Ammon's horn (tissue), 1 donor: ENCODE data around the gene FRMD3.

Experiments
- DNase-seq: peaks from one replicate; pipeline ENCODE4 v3.0.0-alpha.2; 2016; ENCODE audit warnings: low spot score

The FRMD3 gene

DNA sequence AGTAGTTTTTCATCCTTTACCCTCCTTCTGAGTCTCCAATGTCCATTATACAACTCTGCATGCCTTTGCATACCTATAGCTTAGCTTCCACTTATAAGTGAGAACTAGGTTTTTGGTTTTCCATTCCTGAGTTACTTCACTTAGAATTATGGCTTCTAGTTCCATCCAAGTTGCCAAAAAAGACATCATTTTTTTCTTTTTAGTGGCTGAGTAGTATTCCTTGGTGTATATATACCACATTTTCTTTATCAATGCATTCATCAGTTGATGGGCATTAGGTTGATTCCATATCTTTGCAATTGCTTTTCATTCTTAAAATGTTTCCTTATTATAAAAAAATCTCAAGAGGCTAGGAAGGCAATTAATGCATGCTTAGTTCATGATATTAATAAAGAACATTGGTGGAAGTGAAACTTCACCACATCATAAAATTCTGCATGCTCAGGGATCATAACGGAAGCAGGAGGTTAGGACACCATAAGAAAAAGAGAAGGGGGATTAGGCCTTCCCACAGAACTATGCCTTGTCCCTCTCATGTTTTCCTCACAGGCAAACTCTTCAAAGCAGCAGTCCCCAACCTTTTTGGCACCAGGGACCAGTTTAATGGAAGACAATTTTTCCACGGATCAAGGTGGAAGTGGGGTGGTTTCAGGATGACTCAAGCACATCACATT, 105.2 kb downstream of the FRMD3 start:
- DNase-seq = no peak

DNA sequence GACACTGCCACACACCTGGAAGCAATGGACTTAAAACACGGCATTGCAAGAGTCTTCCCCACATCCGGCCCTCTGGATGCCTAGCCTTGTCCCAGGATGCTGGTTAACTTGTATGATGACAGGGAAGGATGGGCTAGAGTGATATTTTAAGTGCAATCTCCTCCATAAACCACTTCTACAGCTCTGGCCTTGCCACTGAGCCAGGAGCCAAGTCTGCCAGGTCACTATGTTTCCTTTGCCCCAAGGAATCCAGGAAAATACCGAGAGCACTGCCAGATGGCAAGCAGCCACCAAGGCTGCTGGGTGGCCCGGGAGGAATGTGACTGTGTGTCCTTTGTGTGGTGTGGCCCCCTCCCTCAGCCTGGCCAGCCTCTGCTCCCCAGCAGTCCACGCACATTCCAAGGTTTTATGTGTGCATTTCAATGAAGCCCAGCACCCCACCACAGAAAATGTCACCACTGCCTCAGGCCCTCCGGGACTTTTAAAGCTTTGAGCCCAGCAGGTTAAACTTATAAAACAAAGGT, 106.0 kb downstream of the FRMD3 start:
- DNase-seq = peak; percentile 60

DNA sequence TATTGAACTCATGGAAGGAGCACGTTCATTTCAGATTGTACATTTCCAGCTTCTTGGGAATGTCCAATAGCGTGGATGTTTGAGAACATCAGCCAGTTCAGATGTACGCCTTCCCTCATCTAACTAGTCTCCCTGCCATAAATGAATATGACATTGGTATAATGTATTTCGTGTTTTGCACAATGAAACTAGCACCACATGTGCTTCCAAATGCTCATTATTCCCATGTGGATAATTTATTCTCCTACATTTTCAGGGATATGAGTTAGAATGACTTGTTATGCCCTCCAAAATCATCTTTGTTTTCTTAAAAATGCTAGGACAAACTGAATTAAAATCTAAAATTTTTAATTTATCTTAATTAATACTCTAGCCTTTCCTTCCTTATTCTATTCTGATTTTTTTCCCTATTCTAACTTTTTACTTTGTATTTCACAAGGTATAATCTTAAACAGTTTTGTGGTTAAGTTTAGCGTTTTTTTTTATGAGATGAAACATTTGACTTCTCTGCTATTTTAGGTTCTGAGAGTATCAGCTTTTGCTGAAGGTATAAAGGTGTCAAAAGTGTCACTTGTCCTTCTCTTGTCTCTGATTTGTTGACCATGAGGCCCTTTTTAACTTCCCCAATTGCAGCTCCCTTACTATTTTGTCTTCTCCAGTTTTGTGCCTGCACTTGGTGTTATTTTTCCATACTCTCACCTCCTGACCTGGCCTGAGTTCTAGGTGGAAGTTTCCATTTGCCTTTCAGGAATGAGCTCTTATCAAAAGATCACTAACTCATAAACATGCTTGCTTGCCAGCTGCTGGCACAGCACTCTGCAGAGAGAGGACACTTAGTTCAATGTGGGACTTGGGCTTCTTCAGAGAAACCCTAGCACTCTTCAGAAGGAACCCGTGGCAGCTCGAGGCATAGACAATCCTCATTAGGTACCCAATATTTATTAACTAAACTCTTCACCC, 106.8 kb downstream of the FRMD3 start:
- DNase-seq = no peak

DNA sequence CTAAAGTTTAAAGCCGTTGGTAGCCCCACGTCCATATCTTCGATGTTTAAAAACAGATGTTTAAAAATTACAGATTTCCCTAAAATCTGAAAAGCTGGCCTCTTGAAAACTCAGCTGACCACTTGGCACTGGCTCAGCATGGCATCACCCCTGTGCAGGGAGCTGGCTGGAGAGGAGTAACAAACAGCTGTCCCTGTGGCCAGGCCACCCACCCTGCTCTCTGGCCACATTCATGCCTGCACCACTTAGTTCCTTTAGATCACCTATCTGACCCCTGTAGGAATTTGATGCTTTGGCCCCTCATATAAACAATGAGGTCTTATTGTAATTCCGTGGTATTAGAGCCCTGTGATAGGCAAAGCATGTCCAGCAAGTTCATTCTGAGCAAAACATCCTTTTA, 107.5 kb downstream of the FRMD3 start:
- no peak for DNase-seq

DNA sequence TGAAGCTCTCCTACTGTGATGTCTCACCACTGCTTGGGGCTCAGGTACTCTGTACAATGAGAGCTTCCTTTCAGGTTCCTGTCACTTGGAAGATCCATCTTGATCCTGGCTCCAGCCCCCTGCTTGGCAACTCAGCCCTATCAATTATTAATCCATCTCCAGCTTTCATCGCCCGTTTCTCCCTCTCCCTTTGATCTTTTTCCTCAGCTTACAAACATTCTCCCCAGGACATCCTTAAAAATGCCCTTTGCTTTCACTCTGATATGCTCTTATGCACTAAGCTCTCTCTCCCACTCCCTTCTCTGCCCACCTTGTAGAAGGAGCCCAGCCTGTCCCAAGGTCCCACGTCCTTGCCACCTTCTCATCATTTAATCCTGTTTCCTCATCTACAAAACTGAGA, 109.0 kb downstream of the FRMD3 start:
- no peak for DNase-seq

DNA sequence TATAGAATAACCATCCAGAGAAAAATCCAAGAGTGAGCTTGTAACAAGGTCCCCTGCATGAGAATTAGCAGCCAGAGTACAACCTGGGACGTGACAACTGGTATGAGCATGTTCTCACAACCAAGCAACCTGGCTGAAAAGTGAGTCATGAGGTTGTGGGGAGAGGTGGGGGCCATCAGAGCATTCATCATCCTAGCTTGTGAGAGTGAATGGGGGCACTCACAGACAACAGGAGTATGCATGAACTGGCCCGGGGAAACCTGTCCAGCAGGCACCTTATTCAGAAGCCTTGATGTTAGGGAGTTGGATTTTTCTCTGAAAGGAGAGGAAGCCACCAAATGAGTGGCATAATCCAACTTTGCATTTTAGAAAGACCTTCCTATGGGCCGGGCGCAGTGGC, 113.0 kb downstream of the FRMD3 start:
- DNase-seq = no peak

DNA sequence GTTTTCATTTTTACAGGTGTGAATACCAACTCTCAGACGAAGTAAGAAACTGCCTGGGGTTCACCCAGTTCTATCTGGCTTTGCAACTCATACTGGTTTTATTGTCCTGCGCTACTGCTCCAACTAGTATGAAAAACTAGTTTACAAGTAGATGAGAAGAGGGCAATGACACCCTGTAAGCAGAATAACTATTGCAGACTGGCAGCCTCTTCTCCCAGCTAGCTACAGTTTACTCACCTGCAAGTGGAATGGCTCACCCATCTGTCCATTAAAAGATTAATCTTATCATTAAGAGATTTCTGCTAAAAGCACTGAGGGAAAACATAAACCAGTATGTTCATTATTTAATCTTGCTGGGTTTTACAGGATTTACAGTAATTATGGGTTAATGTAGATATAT, 113.4 kb downstream of the FRMD3 start:
- DNase-seq = no peak

DNA sequence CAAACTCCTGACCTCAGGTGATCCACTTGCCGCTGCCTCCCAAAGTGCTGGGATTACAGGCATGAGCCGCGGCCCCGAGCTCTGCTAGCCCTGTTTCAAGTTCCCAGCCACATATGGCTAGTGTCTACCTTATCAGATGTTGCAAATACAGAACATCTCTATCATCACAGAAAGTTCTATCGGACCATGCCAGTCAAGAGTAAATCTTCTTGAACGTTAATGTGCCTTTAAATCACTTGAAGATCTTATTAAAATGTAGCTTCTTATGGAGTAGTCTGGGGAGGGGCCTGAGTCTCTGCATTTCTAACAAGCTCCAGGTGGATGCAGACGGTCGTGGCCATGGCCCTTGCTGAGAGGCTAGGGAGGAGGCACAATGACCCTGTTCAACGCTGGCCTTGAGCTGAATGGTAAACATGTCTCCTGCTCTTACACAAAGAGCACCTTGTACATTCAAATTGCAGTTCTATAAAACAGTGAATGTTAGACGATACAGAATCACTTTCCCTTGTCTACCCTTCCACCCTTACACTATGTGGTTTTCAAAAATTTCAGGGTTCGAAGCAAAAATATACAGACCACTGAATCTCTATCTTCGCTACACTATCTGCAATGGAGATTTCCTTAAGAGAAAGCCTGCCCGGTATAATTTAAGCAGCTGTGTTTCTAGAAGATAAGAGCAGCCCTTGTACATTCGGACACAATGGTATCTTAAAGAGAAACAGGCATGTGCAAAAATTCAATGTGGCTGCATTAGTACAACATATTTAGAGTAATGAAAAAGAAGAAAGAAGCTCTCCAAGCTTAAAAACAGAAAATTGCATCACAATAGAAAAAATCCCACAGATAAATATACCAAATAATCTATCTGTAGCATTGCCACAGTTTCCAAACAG, 114.1 kb downstream of the FRMD3 start:
- DNase-seq = no peak

DNA sequence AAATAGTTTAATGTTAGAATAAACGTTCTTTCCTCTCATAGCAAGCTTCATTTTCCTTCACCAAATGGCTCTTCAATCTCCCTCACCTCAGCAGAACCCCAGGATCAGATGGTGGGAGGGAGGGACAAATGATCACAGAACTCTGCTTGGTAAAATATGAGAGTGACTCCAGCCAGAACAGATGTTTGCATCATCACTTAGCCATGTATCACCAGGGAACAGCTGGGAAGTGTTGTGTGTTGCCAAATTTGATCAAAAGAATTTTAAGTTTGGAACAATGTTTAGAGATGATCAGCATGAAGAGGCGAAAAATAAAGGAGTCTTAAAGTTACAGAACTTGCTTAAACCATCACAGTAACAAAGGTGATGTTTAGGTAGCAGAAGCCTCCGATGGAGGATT, 115.7 kb downstream of the FRMD3 start:
- no peak for DNase-seq

DNA sequence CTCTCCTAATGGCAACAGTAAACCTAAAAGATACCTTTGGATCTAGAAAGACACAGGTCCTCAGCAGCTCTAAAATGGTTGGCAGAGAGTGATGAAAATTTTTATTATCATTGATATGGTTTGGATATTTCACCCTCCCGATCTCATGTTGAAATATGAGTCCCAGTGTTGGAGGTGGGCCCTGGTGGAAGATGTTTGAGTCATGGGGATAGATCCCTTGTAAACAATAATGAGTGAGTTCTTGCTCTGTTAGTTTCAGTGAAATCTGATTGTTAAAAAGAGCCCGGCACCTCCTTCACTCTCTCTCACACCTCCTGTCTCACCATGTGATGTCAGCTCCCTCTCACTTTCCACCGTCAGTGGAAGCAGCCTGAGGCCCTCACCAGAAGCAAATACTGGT, 117.7 kb downstream of the FRMD3 start:
- no peak for DNase-seq

DNA sequence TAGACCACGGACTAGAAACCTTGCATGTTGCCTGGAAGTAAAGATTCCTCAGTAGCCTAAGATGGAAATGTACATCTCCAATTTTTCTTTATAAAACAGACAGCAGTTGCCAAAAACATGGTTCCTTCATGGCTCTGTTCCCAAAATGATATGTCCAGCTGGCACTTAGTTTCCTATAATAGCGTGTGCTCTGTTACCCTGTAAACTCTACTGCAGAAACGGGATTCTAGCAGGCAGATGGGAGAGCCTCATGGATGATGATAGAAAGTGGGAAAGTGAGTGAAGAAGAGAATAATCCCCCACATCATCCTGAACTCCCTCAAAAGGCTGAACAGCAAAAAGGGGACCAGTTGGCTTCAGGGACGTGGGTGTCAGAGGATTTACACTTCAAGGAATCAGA, 118.2 kb downstream of the FRMD3 start:
- no peak for DNase-seq

DNA sequence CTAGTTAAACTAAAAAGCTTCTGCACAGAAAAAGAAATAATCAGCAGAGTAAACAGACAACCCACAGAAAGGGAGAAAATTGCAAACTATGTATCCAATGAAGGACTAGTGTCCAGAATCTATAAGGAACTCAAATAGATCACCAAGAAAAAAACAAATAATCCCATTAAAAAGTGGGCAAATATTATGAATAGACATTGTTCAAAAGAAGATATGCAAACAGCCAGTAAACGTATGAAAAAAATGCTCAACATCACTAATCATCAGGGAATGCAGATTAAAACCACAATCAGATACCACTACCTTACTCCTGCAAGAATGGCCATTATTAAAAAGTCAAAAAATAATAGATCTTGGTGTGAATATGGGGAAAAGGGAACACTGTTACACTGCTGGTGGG, 119.9 kb downstream of the FRMD3 start:
- no peak for DNase-seq

DNA sequence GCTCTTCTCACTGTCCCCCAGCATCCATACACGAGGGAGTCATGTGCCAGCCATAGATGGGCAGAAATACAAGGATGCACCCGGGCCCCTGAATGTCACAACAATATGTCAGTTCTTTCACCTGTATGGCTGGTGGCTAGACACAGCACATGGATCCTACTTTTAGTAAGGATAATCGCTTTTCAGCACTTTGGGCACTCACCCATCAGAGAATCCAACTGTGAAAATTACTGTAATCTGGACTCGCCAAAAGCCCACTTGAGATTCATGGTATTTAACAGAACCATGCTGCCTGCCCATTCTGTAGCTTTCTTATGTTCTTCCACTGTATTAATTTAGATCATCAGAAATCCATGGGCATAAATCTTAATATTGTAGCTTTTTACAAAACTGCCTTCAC, 124.8 kb downstream of the FRMD3 start:
- no peak for DNase-seq

DNA sequence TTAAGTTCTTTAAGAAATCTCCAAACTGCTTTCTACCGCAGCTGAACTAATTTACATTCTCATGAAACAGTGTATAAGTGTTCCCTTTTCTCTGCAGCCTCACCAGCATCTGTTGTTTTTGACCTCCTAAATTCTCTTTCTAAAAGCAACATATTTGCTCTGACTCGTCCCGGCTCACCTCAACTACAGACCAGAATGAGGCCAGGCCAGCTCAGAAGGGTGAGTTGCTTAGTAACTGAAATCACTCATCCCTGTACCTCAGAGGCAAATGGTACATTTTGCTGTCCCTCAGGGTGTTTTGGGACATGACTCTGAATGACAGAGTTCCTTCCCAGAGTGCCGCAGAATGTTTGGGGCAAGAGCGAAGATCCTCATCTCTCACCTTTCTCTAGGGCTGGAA, 127.5 kb downstream of the FRMD3 start:
- DNase-seq = no peak

DNA sequence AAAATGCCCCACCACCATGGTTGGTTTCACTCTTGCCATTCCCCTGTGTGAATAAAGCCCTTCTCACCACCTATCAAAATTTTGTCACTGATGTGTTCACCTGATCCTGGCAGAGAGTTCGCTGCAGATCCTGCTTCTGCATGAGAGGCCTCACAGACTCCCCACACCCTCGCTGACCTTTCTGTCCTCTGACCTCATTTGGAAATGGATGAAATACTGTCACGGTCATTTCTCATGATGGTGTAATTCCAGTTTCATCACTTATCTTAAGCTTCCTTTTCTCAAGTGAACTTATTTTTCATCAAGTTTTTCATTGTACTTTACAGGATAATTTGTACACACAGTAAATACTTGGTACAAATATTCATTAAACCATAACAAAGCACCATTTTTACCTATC, 131.3 kb downstream of the FRMD3 start:
- no peak for DNase-seq

DNA sequence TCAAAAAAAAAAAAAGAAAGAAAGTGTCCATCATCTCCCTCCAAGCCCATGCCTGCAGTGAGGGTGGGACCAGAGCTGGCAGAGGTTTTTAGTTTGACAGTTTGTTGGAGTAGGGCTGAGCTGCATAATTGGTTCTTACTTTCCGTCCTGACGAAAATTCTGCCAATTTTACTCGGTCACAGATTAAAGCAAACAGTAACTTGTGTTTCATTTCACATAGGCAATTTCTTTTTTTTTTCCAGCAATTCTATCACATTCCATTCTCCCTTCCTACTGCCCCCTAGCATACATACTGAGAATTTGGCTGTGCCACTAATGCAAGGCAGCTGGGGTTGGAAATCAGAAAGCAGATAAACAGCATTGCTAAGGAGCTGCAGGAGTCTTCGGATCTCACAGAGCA, 132.4 kb downstream of the FRMD3 start:
- no peak for DNase-seq

DNA sequence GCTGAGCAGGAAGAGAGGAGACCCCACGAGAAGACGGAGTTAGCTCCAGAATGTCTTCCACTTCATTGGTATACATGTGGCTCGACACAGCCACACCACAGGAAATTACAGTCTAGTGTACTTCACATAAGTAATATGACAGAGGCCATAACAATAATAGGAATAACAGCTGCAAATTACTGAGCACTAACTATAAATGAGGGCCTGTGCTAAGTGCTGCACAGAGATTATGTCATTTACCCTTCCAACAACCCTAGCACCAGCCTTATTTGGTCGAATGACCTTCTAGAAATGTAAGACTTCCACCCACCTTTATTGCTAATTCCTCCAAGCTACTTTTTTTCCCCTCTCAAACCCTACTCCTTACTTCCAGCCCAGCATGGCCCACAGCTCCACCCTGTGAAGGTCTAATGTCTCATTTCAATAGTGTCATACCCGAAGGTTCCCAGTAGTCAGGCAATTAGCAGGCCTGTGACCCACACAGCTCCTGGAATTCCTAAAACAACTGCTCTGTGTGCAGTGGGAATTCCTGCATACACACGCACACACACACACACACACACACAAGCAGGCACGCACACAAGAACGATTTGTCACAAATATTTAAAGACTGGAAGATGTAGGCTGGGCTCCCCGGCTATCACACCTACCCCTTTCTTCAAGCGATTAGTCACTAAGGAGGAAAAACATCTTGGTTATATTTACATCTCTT, 134.5 kb downstream of the FRMD3 start:
- no peak for DNase-seq

DNA sequence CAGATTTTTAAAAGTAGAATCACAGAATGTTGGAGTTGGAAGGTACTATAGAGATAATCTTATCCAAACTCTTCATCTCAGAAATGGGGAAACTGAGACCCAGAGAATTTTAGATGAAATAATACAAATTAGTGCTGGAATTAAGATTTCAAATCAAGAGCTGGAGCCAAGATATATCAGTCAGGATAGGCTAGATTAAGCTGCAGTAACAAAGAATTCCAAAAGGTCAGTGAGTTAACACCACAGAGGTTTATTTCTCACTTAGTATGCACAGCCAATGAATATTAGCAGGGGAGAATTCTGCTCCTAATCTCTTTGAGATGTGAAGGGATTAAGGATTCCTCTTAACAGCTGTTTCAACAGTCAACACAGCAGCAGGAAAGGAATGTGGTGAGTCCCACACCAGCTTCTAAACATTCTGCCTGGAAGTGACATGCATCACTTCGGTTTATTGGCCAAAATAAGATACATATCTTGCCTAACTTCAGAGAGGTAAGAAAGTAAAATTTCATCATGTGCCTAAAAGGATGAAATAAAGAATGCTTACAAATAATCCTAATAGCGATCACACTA, 136.8 kb downstream of the FRMD3 start:
- no peak for DNase-seq

DNA sequence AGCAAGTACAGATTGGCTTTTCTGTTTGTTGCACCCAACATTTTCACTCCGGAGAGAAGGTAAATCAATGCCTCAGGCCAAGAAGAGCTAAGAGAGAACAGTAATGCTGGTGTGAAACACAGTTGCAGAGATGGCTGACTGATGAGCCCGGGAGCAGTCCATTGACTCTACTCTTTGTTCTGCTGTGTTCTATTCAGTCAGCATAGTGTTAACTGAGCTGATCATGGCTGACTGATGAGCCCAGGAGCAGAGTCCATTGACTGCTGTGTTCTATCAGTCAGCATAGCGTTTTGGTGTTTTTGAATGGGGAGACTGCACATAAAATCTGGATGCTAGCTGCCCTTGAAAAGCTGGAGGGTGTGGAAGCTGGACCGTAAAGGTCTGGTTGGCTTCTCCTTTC, 141.4 kb downstream of the FRMD3 start:
- DNase-seq = no peak

DNA sequence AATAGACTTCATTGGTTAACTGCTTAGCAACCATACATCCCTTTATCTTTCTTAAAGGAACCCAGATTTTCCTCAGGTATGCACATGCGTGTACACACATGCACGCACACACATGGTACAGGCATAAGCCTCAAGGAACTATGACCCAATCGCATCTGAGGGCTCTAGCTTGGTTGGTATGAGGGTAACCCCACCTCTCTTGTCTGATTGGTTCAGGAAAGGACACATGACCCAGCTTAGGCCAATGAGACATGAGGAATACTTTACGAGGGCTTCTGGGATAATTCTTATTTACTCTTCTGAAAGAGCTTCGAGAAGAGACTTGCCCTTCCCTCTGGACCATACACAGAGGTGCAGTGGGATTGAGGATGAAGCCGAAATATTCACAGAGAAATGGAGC, 141.9 kb downstream of the FRMD3 start:
- no peak for DNase-seq

DNA sequence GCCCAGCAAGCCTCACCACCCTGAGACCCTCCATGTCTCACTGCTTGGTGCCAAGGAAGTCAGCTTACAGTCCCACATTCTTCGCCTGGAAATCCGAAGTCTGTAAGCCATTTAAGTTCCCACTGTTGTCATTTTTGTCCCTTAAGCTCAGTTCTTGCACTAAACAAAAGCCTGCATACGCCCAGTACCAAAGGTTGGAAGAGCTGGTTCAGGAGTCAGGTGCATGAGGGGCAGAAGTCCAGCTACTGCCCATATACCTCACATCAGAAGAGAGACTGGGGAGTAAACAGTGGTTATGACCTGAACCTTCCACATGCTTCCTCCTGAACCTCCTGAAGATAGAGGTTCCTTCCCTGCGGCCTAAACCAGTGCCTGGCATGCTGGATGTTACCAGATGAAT, 146.0 kb downstream of the FRMD3 start:
- no peak for DNase-seq
